ENCODE data around the gene EPS8. TPM values are rescaled to one million over a fixed set of nuclear protein-coding genes. Genes with fewer than 3 reads are reported as not detected.

Gene EPS8
- 32.0 TPM for total RNA-seq (2021; ENCODE audit: unreplicated experiment)
- polyA plus RNA-seq (2012; ENCODE audit: insufficient read length), result 30.2 TPM
- Bru-seq, nascent RNA, result percentile 78 among the genes with signal in this experiment
- BruChase-seq, experiment 1, labeled RNA remaining after a 2-hour chase, result percentile 66 among the genes with signal in this experiment
- BruChase-seq, experiment 2, labeled RNA remaining after a 6-hour chase, result percentile 69 among the genes with signal in this experiment
- long read RNA-seq, transcript EPS8-221 (21 exons, 3,873 nt), result major isoform, 83 of 109 reads
- long read RNA-seq, partial matches to known transcripts, result 15 of 109 reads
- long read RNA-seq, other reads (novel, unspliced or antisense), result 7 of 109 reads

- DNase-seq (ENCODE audit: low read depth, low spot score), result no peak
- CTCF ChIA-PET, result interaction anchor here (0.8 kb wide), 1 partner anchor 92 kb away, joined by 3 read pairs; no protein-coding TSS in a partner anchor
- Histone ChIP-seq H3K4me1 (ENCODE audit: control insufficient read depth, insufficient read depth, low read length) (peaks cover 4% of the 10 kb centered on the region), H3K27me3 (ENCODE audit: control insufficient read depth, insufficient read depth, low read length) (no peaks in the 10 kb centered on the region), H3K27ac (ENCODE audit: low read length) (peak within 1 kb of the TSS; percentile 97), H3K9me3 (ENCODE audit: control insufficient read depth, insufficient read depth, low read depth, low read length) (no peaks in the 10 kb centered on the region; the same call in 1 of the 2 replicates), H3K4me3 (ENCODE audit: low read depth in 2 of 2, low read length in 2 of 2) (peak within 1 kb of the TSS; percentile 79), H3K36me3 (ENCODE audit: control insufficient read depth, insufficient read depth, low read length) (peaks cover 5% of the 10 kb centered on the region; the same call in 1 of the 2 replicates)
- TF ChIP-seq TCF7L2 (IDR thresholded peaks at IDR 0.05; ENCODE audit: low read depth, low read length), result peak; percentile 45
- no peak for TF ChIP-seq CTCF (IDR thresholded peaks at IDR 0.05)
- TF ChIP-seq SIN3A (IDR thresholded peaks at IDR 0.05; ENCODE audit: borderline replicate concordance, insufficient read depth, low read depth, low read length), result no peak
- peak; percentile 67 for TF ChIP-seq POLR2AphosphoS5 (IDR thresholded peaks at IDR 0.05; ENCODE audit: low read depth, low read length)
- in situ Hi-C loops (cut with HindIII; ENCODE audit: low pct_unique_long_range_greater_than_20kb, low sequenced_read_pairs) (no loop called here), intact Hi-C loops (cut with micrococcal nuclease; ENCODE audit: unreplicated experiment) (no loop called here)
- POLR2A ChIA-PET, result interaction anchor here (0.7 to 1.4 kb wide), 3 partner anchors 8 to 32 kb away, joined by 3 to 6 read pairs (median 3); no protein-coding TSS in a partner anchor
- TSS peak; percentile 96 for BruUV-seq (replicated peaks)
- ATAC-seq, result peak; percentile 91
Observed at GRCh38 chr12:15789220-15790171, at the start of gene EPS8. TSS of gene EPS8 (minus strand) at chr12:15789388. CDS start at chr12:15682951, 106,437 bp downstream.

- POLR2A ChIA-PET, result no interaction called here
- TF ChIP-seq TCF7L2 (IDR thresholded peaks at IDR 0.05; ENCODE audit: low read depth, low read length) (no peak), SIN3A (IDR thresholded peaks at IDR 0.05; ENCODE audit: borderline replicate concordance, insufficient read depth, low read depth, low read length) (no peak), CTCF (IDR thresholded peaks at IDR 0.05) (no peak), POLR2AphosphoS5 (IDR thresholded peaks at IDR 0.05; ENCODE audit: low read depth, low read length) (no peak)
- TF ChIP-seq, protein P1, sequence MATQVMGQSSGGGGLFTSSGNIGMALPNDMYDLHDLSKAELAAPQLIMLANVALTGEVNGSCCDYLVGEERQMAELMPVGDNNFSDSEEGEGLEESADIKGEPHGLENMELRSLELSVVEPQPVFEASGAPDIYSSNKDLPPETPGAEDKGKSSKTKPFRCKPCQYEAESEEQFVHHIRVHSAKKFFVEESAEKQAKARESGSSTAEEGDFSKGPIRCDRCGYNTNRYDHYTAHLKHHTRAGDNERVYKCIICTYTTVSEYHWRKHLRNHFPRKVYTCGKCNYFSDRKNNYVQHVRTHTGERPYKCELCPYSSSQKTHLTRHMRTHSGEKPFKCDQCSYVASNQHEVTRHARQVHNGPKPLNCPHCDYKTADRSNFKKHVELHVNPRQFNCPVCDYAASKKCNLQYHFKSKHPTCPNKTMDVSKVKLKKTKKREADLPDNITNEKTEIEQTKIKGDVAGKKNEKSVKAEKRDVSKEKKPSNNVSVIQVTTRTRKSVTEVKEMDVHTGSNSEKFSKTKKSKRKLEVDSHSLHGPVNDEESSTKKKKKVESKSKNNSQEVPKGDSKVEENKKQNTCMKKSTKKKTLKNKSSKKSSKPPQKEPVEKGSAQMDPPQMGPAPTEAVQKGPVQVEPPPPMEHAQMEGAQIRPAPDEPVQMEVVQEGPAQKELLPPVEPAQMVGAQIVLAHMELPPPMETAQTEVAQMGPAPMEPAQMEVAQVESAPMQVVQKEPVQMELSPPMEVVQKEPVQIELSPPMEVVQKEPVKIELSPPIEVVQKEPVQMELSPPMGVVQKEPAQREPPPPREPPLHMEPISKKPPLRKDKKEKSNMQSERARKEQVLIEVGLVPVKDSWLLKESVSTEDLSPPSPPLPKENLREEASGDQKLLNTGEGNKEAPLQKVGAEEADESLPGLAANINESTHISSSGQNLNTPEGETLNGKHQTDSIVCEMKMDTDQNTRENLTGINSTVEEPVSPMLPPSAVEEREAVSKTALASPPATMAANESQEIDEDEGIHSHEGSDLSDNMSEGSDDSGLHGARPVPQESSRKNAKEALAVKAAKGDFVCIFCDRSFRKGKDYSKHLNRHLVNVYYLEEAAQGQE (IDR thresholded peaks at IDR 0.05; ENCODE audit: insufficient read depth in 1 of 2, low read depth in 2 of 2, low read length in 1 of 2), result no peak
- no peak for ATAC-seq
- Histone ChIP-seq H3K9me3 (ENCODE audit: control insufficient read depth, insufficient read depth, low read depth, low read length) (no peaks in the 10 kb centered on the region), H3K4me1 (ENCODE audit: control insufficient read depth, insufficient read depth, low read length) (no peaks in the 10 kb centered on the region), H3K27ac (ENCODE audit: low read length) (no peak overlapping the region), H3K36me3 (ENCODE audit: control insufficient read depth, insufficient read depth, low read length) (no peaks in the 10 kb centered on the region), H3K4me3 (ENCODE audit: low read depth in 2 of 2, low read length in 2 of 2) (no peak overlapping the region), H3K27me3 (ENCODE audit: control insufficient read depth, insufficient read depth, low read length) (no peaks in the 10 kb centered on the region)
- in situ Hi-C loops (cut with HindIII; ENCODE audit: low pct_unique_long_range_greater_than_20kb, low sequenced_read_pairs) (no loop called here), intact Hi-C loops (cut with micrococcal nuclease; ENCODE audit: unreplicated experiment) (no loop called here)
- DNase-seq (ENCODE audit: low read depth, low spot score), result no peak
- CTCF ChIA-PET, result no interaction called here
- BruUV-seq (replicated peaks), result no TSS peak
Observed at GRCh38 chr12:15837141-15837790, 48.1 kb upstream of the EPS8 start.
